Mesenchymal stem cell (in vitro differentiated cells and primary cell): ENCODE data around the gene SEC23A.

Experiments used
- DNase-seq: peaks from one replicate; pipeline ENCODE4 v3.0.0-alpha.2; 2013
- H2AFZ ChIP-seq: one replicate; pipeline ENCODE4 v1.6.1; 2013; ENCODE audit warnings: low read depth, mild to moderate bottlenecking, control low read depth, inconsistent platforms, low read length, moderate library complexity
- H2AK5ac ChIP-seq: 2 replicates; pipeline ENCODE4 v1.6.1; 2013; ENCODE audit warnings: low read length, moderate library complexity, mild to moderate bottlenecking, inconsistent platforms; ENCODE audit not compliant: severe bottlenecking
- H2BK120ac ChIP-seq: one replicate; pipeline ENCODE4 v1.6.1; 2013; ENCODE audit warnings: low read depth, mild to moderate bottlenecking, inconsistent platforms, low read length, moderate library complexity
- H2BK12ac ChIP-seq, 2 experiments: one replicate each; pipeline ENCODE4 v1.6.1; 2013; ENCODE audit warnings: inconsistent platforms in 2 of 2, low read length in 2 of 2, mild to moderate bottlenecking in 2 of 2, moderate library complexity in 2 of 2, control low read depth in 1 of 2
- H2BK15ac ChIP-seq: one replicate; pipeline ENCODE4 v1.6.1; 2013; ENCODE audit warnings: mild to moderate bottlenecking, low read depth, inconsistent platforms; ENCODE audit not compliant: poor library complexity, severe bottlenecking
- H2BK5ac ChIP-seq: 2 replicates; pipeline ENCODE4 v1.6.1; 2013; ENCODE audit warnings: low read depth, mild to moderate bottlenecking, low read length, control low read depth, inconsistent platforms; ENCODE audit not compliant: poor library complexity, severe bottlenecking
- H3K14ac ChIP-seq, 2 experiments: one replicate each; pipeline ENCODE4 v1.6.1; 2013; ENCODE audit warnings: inconsistent platforms in 2 of 2, low read length in 2 of 2, control low read depth in 1 of 2, mild to moderate bottlenecking in 1 of 2, moderate library complexity in 1 of 2
- H3K18ac ChIP-seq, 2 experiments: one replicate each; pipeline ENCODE4 v1.6.1; 2013; ENCODE audit warnings: inconsistent platforms in 2 of 2, low read length in 2 of 2, control low read depth in 1 of 2, low read depth in 1 of 2, mild to moderate bottlenecking in 1 of 2
- H3K23ac ChIP-seq, 2 experiments: one replicate each; pipeline ENCODE4 v1.6.1; 2013; ENCODE audit warnings: inconsistent platforms in 2 of 2, low read length in 2 of 2, mild to moderate bottlenecking in 2 of 2, moderate library complexity in 2 of 2, control low read depth in 1 of 2
- H3K27ac ChIP-seq: 2 replicates; pipeline ENCODE4 v1.5.1; 2013; ENCODE audit warnings: mild to moderate bottlenecking, moderate library complexity, low read length, control low read depth, inconsistent platforms; ENCODE audit not compliant: poor library complexity, severe bottlenecking
- H3K27me3 ChIP-seq, 2 experiments: 2 replicates each; pipeline versions ENCODE4 v1.6.1 to v1.7.0; 2013; ENCODE audit warnings: low read length in 2 of 2, mild to moderate bottlenecking in 2 of 2, moderate library complexity in 2 of 2, control low read depth in 1 of 2, inconsistent platforms in 1 of 2; ENCODE audit not compliant: control insufficient read depth in 1 of 2, insufficient read depth in 1 of 2
- H3K36me3 ChIP-seq, 2 experiments: 2 replicates each; pipeline versions ENCODE4 v1.6.1 to v1.7.0; 2013; ENCODE audit warnings: low read length in 2 of 2, control low read depth in 1 of 2, inconsistent platforms in 1 of 2, low read depth in 1 of 2, mild to moderate bottlenecking in 1 of 2; ENCODE audit not compliant: insufficient read depth in 2 of 2, control insufficient read depth in 1 of 2
- H3K4ac ChIP-seq, 2 experiments: one replicate each; pipeline ENCODE4 v1.6.1; 2013; ENCODE audit warnings: inconsistent platforms in 2 of 2, low read length in 2 of 2, mild to moderate bottlenecking in 2 of 2, moderate library complexity in 2 of 2, control low read depth in 1 of 2, low read depth in 1 of 2
- H3K4me1 ChIP-seq: 2 replicates; pipeline ENCODE4 v1.6.1; 2013; ENCODE audit warnings: low read depth, low read length, control low read depth; ENCODE audit not compliant: control insufficient read depth, insufficient read depth
- H3K4me2 ChIP-seq: 2 replicates; pipeline ENCODE4 v1.6.1; 2013; ENCODE audit warnings: low read length, mild to moderate bottlenecking, inconsistent platforms; ENCODE audit not compliant: poor library complexity, severe bottlenecking
- H3K4me3 ChIP-seq, 2 experiments: 2 replicates each; pipeline versions ENCODE4 v1.5.1 to v1.7.0; 2013; ENCODE audit warnings: low read length in 2 of 2, mild to moderate bottlenecking in 2 of 2, control low read depth in 1 of 2, low read depth in 1 of 2; ENCODE audit not compliant: insufficient read depth in 1 of 2
- H3K79me1 ChIP-seq: replicated peaks from 2 replicates; pipeline ENCODE4 v1.6.1; 2013; ENCODE audit warnings: mild to moderate bottlenecking, control low read depth, low read length, inconsistent platforms; ENCODE audit not compliant: poor library complexity, severe bottlenecking
- H3K9ac ChIP-seq: 2 replicates; pipeline ENCODE4 v1.7.0; 2013; ENCODE audit warnings: mild to moderate bottlenecking, low read length, moderate library complexity
- H3K9me3 ChIP-seq: 2 replicates; pipeline ENCODE4 v1.7.0; 2013; ENCODE audit warnings: mild to moderate bottlenecking, low read length; ENCODE audit not compliant: control insufficient read depth
- H4K8ac ChIP-seq: one replicate; pipeline ENCODE4 v1.6.1; 2013; ENCODE audit warnings: inconsistent platforms, mild to moderate bottlenecking, low read length, moderate library complexity
- H4K91ac ChIP-seq: one replicate; pipeline ENCODE4 v1.6.1; 2013; ENCODE audit warnings: mild to moderate bottlenecking, low read length, inconsistent platforms
- WGBS: methylation state at CpG from one replicate; pipeline ENCODE4 v1.1.7; 2013; ENCODE audit warnings: mixed read lengths; 5-methylcytosine and 5-hydroxymethylcytosine counted together

Gene SEC23A

DNA sequence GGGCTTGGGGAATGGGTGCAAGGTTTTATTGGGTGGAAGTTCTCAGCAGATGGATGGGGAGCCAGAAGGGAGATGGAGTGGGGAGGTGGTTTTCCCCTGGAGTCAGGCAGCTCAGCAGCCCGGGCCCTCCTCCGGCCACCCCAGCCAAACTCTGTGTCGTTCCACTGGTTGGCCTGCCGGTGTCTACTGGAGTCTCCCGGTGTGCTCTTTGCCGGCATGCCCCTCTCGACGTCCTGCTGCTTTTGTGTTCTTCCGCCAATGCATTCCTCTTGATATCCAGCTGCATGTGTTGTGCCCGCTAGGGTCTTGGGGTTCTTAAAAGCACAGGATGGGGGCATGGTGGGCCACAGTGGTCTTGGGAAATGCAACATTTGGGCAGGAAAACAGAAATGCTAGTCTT lies 72.8 kb downstream of the SEC23A start:
- no peak overlapping the region for H2BK5ac ChIP-seq
- 98% methylated on average over 10 of the region's 10 CpGs for WGBS
- H2AFZ ChIP-seq: no peak overlapping the region
- H3K18ac ChIP-seq: no peak overlapping the region
- H3K79me1 ChIP-seq: peaks cover 10% of the 10 kb centered on the region
- no peak overlapping the region for H3K4me3 ChIP-seq
- H3K36me3 ChIP-seq: peaks cover 15 to 92% of the 10 kb centered on the region in 2 experiments
- DNase-seq: no peak
- no peak overlapping the region for H3K4ac ChIP-seq
- peaks cover 1% of the 10 kb centered on the region for H3K4me1 ChIP-seq
- H3K14ac ChIP-seq: no peak overlapping the region
- no peak overlapping the region for H3K23ac ChIP-seq
- no peak overlapping the region for H4K8ac ChIP-seq
- no peak overlapping the region for H3K9ac ChIP-seq
- H2AK5ac ChIP-seq: no peak overlapping the region
- H2BK15ac ChIP-seq: no peak overlapping the region
- H3K27ac ChIP-seq: no peak overlapping the region
- H4K91ac ChIP-seq: no peak overlapping the region
- no peak overlapping the region for H2BK120ac ChIP-seq
- no peaks in the 10 kb centered on the region for H3K9me3 ChIP-seq
- H2BK12ac ChIP-seq: no peak overlapping the region
- no peak overlapping the region for H3K4me2 ChIP-seq
- H3K27me3 ChIP-seq: no peaks in the 10 kb centered on the region

DNA sequence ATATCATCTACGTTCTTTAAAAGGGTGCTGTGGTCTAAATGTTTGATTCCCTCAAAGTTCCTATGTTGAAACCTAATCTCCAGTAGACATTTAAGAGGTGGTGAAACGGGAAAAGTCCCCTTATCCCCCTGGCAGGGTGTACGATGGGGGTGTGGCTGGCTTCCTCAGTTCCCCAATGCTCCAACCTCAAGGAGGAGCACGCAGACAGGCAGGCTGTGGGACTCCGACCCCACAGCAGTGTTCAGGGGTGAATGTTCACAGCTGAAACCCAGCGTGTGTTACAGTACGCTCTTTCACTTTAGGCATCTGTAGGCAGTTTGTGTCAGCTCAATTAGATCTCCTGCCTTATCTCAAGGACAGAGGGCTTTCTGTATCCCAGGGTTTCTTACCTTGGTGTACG lies 73.2 kb downstream of the SEC23A start:
- no peak overlapping the region for H2BK5ac ChIP-seq
- H2BK120ac ChIP-seq: no peak overlapping the region
- H3K18ac ChIP-seq: no peak overlapping the region
- no peak overlapping the region for H3K23ac ChIP-seq
- H2BK12ac ChIP-seq: no peak overlapping the region
- peaks cover 2% of the 10 kb centered on the region for H3K4me1 ChIP-seq
- no peak overlapping the region for H4K8ac ChIP-seq
- no peak overlapping the region for H3K27ac ChIP-seq
- no peak overlapping the region for H3K4ac ChIP-seq
- no peak overlapping the region for H3K9ac ChIP-seq
- H3K4me2 ChIP-seq: no peak overlapping the region
- no peak for DNase-seq
- H3K4me3 ChIP-seq: no peak overlapping the region
- no peak overlapping the region for H2BK15ac ChIP-seq
- peaks cover 15 to 90% of the 10 kb centered on the region in 2 experiments for H3K36me3 ChIP-seq
- no peaks in the 10 kb centered on the region for H3K9me3 ChIP-seq
- H4K91ac ChIP-seq: no peak overlapping the region
- no peak overlapping the region for H3K14ac ChIP-seq
- H2AK5ac ChIP-seq: no peak overlapping the region
- 95% methylated on average over 8 of the region's 8 CpGs for WGBS
- peaks cover 11% of the 10 kb centered on the region for H3K79me1 ChIP-seq
- no peak overlapping the region for H2AFZ ChIP-seq
- H3K27me3 ChIP-seq: no peaks in the 10 kb centered on the region

DNA sequence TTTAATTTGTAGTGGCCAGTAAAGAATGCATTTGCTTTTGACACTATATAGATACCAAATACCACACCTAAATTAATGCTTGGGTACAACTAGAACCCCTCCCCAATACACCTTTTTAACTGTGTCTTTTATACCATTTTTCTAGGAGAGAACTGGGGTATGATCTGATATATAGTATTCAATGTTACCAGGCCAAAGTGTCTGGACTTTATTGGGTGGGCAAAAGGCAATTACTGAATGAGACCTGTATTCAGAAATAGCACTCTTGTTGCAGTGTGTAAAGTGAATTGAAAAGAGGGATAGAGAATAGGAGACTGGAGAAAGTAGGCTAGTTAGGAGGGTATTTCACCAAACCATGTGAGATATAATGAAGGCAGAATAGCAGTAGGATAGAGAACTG lies 74.4 kb downstream of the SEC23A start:
- no peak for DNase-seq
- Histone ChIP-seq H2BK120ac (no peak overlapping the region), H3K18ac (no peak overlapping the region), H3K14ac (no peak overlapping the region), H3K4me1 (peaks cover 2% of the 10 kb centered on the region), H3K4ac (no peak overlapping the region), H3K79me1 (peaks cover 12% of the 10 kb centered on the region), H3K4me2 (no peak overlapping the region), H2BK15ac (no peak overlapping the region), H4K91ac (no peak overlapping the region), H2AK5ac (no peak overlapping the region), H2BK5ac (no peak overlapping the region), H4K8ac (no peak overlapping the region), H2AFZ (no peak overlapping the region), H3K23ac (no peak overlapping the region), H3K36me3 (peaks cover 15 to 80% of the 10 kb centered on the region in 2 experiments), H3K27me3 (no peaks in the 10 kb centered on the region), H3K4me3 (no peak overlapping the region), H3K9ac (no peak overlapping the region), H2BK12ac (no peak overlapping the region), H3K9me3 (no peaks in the 10 kb centered on the region), H3K27ac (no peak overlapping the region)

DNA sequence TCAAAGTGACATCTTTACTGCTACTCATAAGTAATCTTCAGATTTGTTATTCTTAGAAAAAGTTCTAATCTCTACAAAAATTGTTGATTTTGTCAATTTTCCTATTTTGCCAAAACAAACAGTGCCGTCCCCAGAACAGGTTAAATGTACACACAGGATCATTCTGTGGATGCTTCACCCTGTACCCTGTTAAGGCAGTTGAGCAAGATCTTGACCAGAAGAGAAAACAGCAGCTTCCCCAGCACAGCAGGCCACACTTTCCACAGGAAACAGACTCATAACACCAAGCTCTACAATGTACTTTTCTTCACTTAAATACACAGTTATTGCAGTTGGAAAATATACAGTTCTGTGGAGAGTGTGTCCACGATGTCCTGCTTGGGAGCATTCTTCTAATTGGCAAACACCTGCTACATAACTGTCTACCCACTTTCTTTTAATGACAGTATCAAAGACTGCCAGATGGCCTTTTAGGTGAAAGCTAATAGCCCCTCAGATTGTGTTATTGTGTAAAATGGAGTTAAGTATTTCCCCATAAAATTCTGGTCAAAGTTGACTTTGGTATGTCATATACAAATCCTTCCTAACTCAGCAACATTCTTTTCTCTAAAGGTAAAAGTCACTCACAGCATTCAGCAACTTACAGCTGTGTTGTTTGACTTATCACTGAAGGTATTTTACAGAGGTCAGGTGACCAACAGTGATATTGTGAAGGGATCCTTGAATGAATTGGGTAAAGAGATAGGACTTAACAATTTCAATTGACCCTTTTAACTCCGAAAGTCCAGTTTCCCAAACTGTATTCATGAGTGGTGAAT lies 77.0 kb downstream of the SEC23A start:
- peak; percentile 43 for DNase-seq
- Histone ChIP-seq H3K9ac (no peak overlapping the region), H4K8ac (no peak overlapping the region), H3K27me3 (no peaks in the 10 kb centered on the region), H3K9me3 (no peaks in the 10 kb centered on the region), H3K23ac (no peak overlapping the region), H3K4me2 (no peak overlapping the region), H3K14ac (no peak overlapping the region), H2AFZ (no peak overlapping the region), H2BK12ac (no peak overlapping the region), H2AK5ac (no peak overlapping the region), H3K4me3 (no peak overlapping the region), H3K27ac (peak overlapping the region; percentile 61), H3K79me1 (peaks cover 13% of the 10 kb centered on the region), H2BK15ac (no peak overlapping the region), H3K36me3 (peaks cover 15 to 56% of the 10 kb centered on the region in 2 experiments), H2BK5ac (no peak overlapping the region), H3K4me1 (peaks cover 2% of the 10 kb centered on the region), H2BK120ac (peak overlapping the region; percentile 3), H3K18ac (no peak overlapping the region), H4K91ac (no peak overlapping the region), H3K4ac (no peak overlapping the region)
- WGBS: 79% methylated on average over 1 of the region's 3 CpGs
